Measurements from ENCODE around the gene ZNF416. TPM values are rescaled to one million over a fixed set of nuclear protein-coding genes. Genes with fewer than 3 reads are reported as not detected.
A peak's percentile ranks its signal among the peaks of the same experiment; 100 is the strongest.

ZNF416 gene
- total RNA-seq, 4 donors from 2014 or later = 2.0 to 6.0 (median 3.7) TPM

DNA sequence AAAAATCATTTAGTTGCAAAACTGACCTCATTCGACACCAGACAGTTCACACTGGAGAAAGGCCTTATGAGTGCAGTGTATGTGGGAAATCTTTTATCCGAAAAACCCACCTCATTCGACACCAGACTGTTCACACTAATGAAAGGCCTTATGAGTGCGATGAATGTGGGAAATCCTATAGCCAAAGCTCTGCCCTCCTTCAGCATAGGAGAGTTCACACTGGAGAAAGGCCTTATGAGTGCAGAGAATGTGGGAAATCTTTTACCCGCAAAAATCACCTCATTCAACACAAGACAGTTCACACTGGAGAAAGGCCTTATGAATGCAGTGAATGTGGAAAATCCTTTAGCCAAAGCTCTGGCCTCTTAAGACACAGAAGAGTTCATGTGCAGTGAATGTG lies 28.2 kb upstream of the ZNF416 start:
- no peak for ATAC-seq (ENCODE audit: low FRiP score)
- TF ChIP-seq, protein P1, sequence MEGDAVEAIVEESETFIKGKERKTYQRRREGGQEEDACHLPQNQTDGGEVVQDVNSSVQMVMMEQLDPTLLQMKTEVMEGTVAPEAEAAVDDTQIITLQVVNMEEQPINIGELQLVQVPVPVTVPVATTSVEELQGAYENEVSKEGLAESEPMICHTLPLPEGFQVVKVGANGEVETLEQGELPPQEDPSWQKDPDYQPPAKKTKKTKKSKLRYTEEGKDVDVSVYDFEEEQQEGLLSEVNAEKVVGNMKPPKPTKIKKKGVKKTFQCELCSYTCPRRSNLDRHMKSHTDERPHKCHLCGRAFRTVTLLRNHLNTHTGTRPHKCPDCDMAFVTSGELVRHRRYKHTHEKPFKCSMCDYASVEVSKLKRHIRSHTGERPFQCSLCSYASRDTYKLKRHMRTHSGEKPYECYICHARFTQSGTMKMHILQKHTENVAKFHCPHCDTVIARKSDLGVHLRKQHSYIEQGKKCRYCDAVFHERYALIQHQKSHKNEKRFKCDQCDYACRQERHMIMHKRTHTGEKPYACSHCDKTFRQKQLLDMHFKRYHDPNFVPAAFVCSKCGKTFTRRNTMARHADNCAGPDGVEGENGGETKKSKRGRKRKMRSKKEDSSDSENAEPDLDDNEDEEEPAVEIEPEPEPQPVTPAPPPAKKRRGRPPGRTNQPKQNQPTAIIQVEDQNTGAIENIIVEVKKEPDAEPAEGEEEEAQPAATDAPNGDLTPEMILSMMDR (IDR thresholded peaks at IDR 0.05) = no peak
- DNase-seq (ENCODE audit: low spot score) = no peak

DNA sequence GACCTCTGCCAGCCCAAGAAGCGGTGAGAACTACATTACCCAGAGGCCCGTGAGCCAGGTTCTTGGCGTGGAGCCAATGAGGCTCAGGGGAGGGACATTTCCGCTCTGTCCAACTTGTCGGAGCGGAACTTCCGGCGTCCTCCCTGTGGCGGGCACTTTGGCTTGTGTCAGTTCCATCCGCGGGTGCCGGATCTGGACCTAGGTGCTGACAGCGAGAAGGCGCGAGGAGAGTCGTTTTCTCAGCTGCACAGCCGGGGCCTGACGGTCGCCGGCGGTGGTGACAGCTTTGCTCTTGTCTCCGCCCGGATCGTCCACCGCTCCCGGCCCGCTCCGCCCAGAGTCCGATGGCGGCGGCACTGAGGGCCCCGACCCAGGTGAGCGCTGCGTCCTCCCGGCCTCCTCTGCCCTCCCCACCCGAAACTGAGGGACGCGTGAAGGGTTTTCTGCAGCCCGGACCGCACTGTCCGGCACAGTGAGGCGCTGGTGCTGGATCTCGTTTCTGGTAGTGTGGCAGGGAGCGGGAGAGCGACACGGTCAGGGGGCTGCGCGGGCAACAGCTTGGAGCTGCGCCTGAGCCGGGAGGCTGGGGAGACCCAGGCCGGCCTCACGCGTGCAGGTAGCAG lies 21.2 kb upstream of the ZNF416 start, which contains the start of gene ZNF530:
Gene ZNF530, plus strand, starts transcription at position 125 of the 623 bp plus-strand sequence. CDS start 4,461 bp downstream, outside the sequence.
- DNase-seq (ENCODE audit: low spot score) (peak; percentile 95), ATAC-seq (ENCODE audit: low FRiP score) (peak; percentile 87)
- TF ChIP-seq, protein P1 (IDR thresholded peaks at IDR 0.05) = no peak

DNA sequence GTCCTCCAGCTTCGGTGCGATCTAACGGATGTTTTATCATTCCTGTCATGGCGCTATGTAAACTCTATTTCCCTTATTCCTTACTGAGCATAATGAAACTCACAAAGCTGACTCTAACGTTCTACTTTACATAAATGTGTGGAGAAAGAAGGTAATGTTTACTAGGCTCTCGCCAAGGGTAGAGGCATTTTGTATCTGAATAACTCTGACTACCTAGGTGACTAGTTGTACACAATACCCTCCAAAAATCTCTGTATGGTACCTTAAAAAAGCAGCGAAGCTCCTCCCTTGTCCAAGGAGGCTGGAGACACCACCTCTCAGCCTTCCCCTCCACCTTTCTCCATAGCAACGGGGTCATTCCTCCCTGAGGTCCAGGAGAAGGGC lies 20.7 kb upstream of the ZNF416 start:
- TF ChIP-seq, protein P1 (IDR thresholded peaks at IDR 0.05) = no peak
- ATAC-seq (ENCODE audit: low FRiP score) = no peak
- DNase-seq (ENCODE audit: low spot score) = no peak

DNA sequence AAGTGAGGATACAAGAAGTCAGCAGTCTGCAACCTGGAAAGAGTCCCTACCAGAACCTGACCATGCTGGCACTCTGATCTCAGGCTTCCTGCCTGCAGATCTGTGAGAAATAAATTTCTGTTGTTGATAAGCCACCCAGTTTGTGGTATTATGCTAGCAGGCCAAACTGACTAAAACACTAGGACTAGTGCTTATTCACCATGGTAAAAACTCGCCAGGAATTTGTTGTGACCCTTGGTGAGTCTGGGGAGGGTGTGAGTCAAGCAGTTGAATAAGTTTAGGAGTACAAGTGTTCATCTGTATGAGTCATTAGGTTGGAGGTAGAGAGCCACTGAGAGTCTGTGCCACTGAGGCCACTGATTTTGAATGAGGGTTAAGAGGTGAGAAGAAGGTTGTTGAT lies 8.8 kb upstream of the ZNF416 start:
- TF ChIP-seq, protein P1 (IDR thresholded peaks at IDR 0.05) = no peak
- DNase-seq (ENCODE audit: low spot score) (no peak), ATAC-seq (ENCODE audit: low FRiP score) (no peak)

DNA sequence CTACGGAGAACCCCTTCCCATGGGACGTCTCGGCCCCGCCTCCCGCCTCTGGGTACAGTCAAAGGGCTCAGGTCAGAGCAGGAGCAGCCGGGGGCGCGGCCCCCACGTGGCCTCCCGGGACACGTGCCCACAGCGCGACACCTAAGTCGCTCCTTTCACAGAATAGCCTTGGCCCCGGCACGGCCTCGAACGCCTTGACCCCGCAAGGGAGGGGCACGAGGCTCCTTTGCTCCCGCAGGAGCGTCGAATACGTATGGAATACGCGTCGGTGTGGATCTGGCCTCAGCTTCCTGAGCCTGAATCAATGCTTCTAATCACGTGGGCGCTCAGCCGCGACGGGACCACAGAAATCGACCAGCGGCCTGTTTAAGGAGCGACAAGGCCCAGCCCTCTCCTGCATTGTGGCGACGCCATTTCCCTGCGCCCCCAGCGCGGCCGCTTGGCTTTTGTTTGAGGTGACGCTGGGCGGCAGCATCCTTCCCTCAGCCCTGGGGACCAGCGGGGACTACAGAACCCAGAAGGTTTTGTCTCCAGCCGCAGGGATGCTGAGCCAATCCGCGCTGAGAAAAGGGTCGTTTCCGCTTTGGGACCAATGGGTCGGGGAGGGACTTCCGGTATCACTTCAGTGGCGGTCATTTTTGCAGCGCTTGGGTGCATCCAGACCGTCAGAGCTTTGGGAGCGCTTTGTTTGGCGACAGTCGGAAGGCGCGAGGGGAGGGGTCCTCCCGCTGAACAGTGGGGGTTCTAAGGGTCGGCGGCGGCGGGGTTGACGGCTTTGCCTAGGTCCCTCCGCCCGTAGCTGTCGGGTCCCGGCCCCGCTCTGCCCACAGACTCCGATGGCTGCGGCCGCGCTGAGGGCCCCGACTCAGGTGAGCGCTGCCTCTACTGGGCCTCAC lies 5.1 kb upstream of the ZNF416 start, which contains the start of gene ZIK1:
Gene ZIK1, plus strand, starts transcription at position 625 of the 896 bp plus-strand sequence. Its CDS starts 212 bp downstream, at position 837.
- ATAC-seq (ENCODE audit: low FRiP score) (peak; percentile 63), DNase-seq (ENCODE audit: low spot score) (peak; percentile 69)
- TF ChIP-seq, protein P1 (IDR thresholded peaks at IDR 0.05) = no peak

DNA sequence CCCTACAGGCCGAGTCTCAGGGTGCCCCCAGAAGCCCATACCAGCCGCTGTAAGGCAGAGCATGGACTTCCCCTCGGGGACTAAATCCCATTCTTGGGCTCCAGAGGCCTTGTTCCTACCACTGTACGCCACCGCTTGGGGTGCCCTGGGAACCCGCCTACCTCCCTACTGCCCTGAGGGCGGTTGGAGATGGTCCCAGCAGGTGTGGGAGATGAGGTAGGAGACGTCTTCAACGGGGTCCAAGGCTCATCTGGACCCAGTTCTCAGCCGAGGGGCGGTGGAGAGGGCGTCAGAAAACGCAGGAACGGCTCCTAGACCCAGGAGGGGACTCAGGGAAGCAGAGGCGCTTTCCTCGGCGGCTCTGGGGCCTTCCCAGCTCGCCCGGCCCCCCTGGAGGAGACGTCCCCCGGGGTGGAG lies 4.4 kb upstream of the ZNF416 start:
- no peak for ATAC-seq (ENCODE audit: low FRiP score)
- DNase-seq (ENCODE audit: low spot score) = no peak
- TF ChIP-seq, protein P1 (IDR thresholded peaks at IDR 0.05) = no peak

Measured in omental fat pad (tissue), 4 donors.